Lower lobe of right lung (tissue), 2 donors: Measurements from ENCODE around the gene PTBP1. TPM values are rescaled to one million over a fixed set of nuclear protein-coding genes. Genes with fewer than 3 reads are reported as not detected.
A peak's percentile ranks its signal among the peaks of the same experiment; 100 is the strongest.

ENCODE experiments used
- ATAC-seq, 2 donors: fragments of 200-7000 bp; cut with Tn5 transposase; one replicate each; pipeline ENCODE4 v1.9.1; 2020 to 2022; ENCODE audit warnings: mild to moderate bottlenecking in 2 of 2, moderate library complexity in 2 of 2
- DNase-seq: peaks from one replicate; pipeline ENCODE4 v3.0.0-alpha.2; 2020
- H3K27ac ChIP-seq: fragments of 200-600 bp; one replicate; pipeline ENCODE4 v1.8.0; 2022
- H3K27me3 ChIP-seq: fragments of 200-600 bp; one replicate; pipeline ENCODE4 v1.8.0; 2022; ENCODE audit warnings: low read depth
- H3K36me3 ChIP-seq: fragments of 200-600 bp; one replicate; pipeline ENCODE4 v1.8.0; 2022; ENCODE audit warnings: mild to moderate bottlenecking
- H3K4me1 ChIP-seq: fragments of 200-600 bp; one replicate; pipeline ENCODE4 v1.8.0; 2022
- H3K4me3 ChIP-seq: fragments of 200-600 bp; one replicate; pipeline ENCODE4 v1.8.0; 2022; ENCODE audit warnings: mild to moderate bottlenecking
- H3K9me3 ChIP-seq: fragments of 200-600 bp; one replicate; pipeline ENCODE4 v1.8.0; 2022
- intact Hi-C: fragments of 100-400 bp; cut with DNase I; formaldehyde crosslinking; loops from one replicate; pipeline ENCODE4 v1.11.0; 2022
- total RNA-seq: library from RNA; stranded (reverse); fragmentation: NEBNext Ultra II Directional; extraction: Animal tissue kit (Norgen Biotek cat#: 25700); gene quantifications from one replicate; pipeline ENCODE4 v1.2.1, GENCODE V29; 2021
- TF ChIP-seq, protein P1 (sequence below): fragments of 200-600 bp; IDR thresholded peaks from one replicate; pipeline ENCODE4 v1.8.0; 2022; ENCODE audit warnings: antibody characterized with exemption, mild to moderate bottlenecking
- donor health status: DM: no; HTN: yes; CAD: no; lungs with severe emphysema.

The PTBP1 gene
- total RNA-seq, 1 donor from 2014 or later, result 254 TPM

GRCh38 chr19:782878-783668 lies 14.2 kb upstream of the PTBP1 start:
- Histone ChIP-seq H3K4me3 (peak overlapping the region; percentile 52), H3K36me3 (peaks cover 6% of the 10 kb centered on the region), H3K9me3 (no peaks in the 10 kb centered on the region), H3K27me3 (no peaks in the 10 kb centered on the region), H3K4me1 (peaks cover 46% of the 10 kb centered on the region), H3K27ac (peak overlapping the region; percentile 83)
- ATAC-seq, result peak; percentile 53 to 72
- DNase-seq, result no peak
- intact Hi-C loops, result no loop called here
- TF ChIP-seq, protein P1, sequence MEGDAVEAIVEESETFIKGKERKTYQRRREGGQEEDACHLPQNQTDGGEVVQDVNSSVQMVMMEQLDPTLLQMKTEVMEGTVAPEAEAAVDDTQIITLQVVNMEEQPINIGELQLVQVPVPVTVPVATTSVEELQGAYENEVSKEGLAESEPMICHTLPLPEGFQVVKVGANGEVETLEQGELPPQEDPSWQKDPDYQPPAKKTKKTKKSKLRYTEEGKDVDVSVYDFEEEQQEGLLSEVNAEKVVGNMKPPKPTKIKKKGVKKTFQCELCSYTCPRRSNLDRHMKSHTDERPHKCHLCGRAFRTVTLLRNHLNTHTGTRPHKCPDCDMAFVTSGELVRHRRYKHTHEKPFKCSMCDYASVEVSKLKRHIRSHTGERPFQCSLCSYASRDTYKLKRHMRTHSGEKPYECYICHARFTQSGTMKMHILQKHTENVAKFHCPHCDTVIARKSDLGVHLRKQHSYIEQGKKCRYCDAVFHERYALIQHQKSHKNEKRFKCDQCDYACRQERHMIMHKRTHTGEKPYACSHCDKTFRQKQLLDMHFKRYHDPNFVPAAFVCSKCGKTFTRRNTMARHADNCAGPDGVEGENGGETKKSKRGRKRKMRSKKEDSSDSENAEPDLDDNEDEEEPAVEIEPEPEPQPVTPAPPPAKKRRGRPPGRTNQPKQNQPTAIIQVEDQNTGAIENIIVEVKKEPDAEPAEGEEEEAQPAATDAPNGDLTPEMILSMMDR, result no peak

GRCh38 chr19:784541-784940 lies 12.7 kb upstream of the PTBP1 start:
- H3K27me3 ChIP-seq, result no peaks in the 10 kb centered on the region
- H3K4me1 ChIP-seq, result peaks cover 61% of the 10 kb centered on the region
- intact Hi-C loops, result no loop called here
- TF ChIP-seq, protein P1, result no peak
- ATAC-seq, result peak; percentile 58 to 60
- peaks cover 6% of the 10 kb centered on the region for H3K36me3 ChIP-seq
- no peak for DNase-seq
- H3K4me3 ChIP-seq, result peak overlapping the region; percentile 52
- peak overlapping the region; percentile 83 for H3K27ac ChIP-seq
- H3K9me3 ChIP-seq, result no peaks in the 10 kb centered on the region

GRCh38 chr19:787536-787935 lies 9.7 kb upstream of the PTBP1 start:
- Histone ChIP-seq H3K9me3 (no peaks in the 10 kb centered on the region), H3K27ac (peak overlapping the region; percentile 10), H3K27me3 (no peaks in the 10 kb centered on the region), H3K36me3 (peaks cover 6% of the 10 kb centered on the region), H3K4me1 (peaks cover 55% of the 10 kb centered on the region), H3K4me3 (no peak overlapping the region)
- DNase-seq (no peak), ATAC-seq (no peak)
- TF ChIP-seq, protein P1, result no peak
- intact Hi-C loops, result no loop called here

GRCh38 chr19:788686-788982 lies 8.6 kb upstream of the PTBP1 start:
- intact Hi-C loops, result no loop called here
- H3K9me3 ChIP-seq, result no peaks in the 10 kb centered on the region
- ATAC-seq, result no peak
- H3K27ac ChIP-seq, result peak overlapping the region; percentile 77
- TF ChIP-seq, protein P1, result no peak
- H3K4me1 ChIP-seq, result peaks cover 49% of the 10 kb centered on the region
- no peak overlapping the region for H3K4me3 ChIP-seq
- peaks cover 6% of the 10 kb centered on the region for H3K36me3 ChIP-seq
- no peaks in the 10 kb centered on the region for H3K27me3 ChIP-seq
- DNase-seq, result no peak

- ATAC-seq (peak in 1 of 2 donors; percentile 29), DNase-seq (no peak)
- peak overlapping the region; percentile 6 for H3K4me3 ChIP-seq
- TF ChIP-seq, protein P1, result no peak
- H3K4me1 ChIP-seq, result peaks cover 44% of the 10 kb centered on the region
- H3K9me3 ChIP-seq, result no peaks in the 10 kb centered on the region
- intact Hi-C loops, result no loop called here
- H3K36me3 ChIP-seq, result peaks cover 6% of the 10 kb centered on the region
- H3K27ac ChIP-seq, result peak overlapping the region; percentile 77
- no peaks in the 10 kb centered on the region for H3K27me3 ChIP-seq
Observed at GRCh38 chr19:788983-789700, 8.1 kb upstream of the PTBP1 start.
